Activated B cell treated with CpG ODN at 0.5 μM for 24 hours (primary cell): Measurements from ENCODE around the gene MARCHF6. TPM values are rescaled to one million over a fixed set of nuclear protein-coding genes. Genes with fewer than 3 reads are reported as not detected.
"Not testable (repeated sequence)": the region's sequence is repeated elsewhere in the genome, so short reads cannot be mapped to it uniquely, and the experiment has no call there.

Source experiments
- ATAC-seq: fragments of 200-7000 bp; cut with Tn5 transposase; one replicate; pipeline ENCODE4 v1.10.0; 2021; ENCODE audit warnings: low read depth, mild to moderate bottlenecking, moderate library complexity
- CTCF ChIA-PET: fragments of 350-600 bp; sonication (Branson Sonifier 250); formaldehyde crosslinking; loops from one replicate; lab custom pipeline; 2021; ENCODE audit warnings: antibody characterized with exemption; lab: Charles Lee
- POLR2A ChIA-PET: fragments of 350-600 bp; sonication (Branson Sonifier 250); formaldehyde crosslinking; loops from one replicate; lab custom pipeline; 2021; ENCODE audit warnings: antibody characterized with exemption; lab: Charles Lee
- DNase-seq: peaks from one replicate; pipeline ENCODE4 v3.0.0; 2022
- H3K27ac Mint-ChIP-seq: one replicate; pipeline ENCODE4 v1.8.0; 2020; ENCODE audit warnings: mixed read lengths
- H3K27me3 Mint-ChIP-seq: one replicate; pipeline ENCODE4 v1.8.0; 2021; ENCODE audit warnings: mixed read lengths
- H3K36me3 Mint-ChIP-seq: one replicate; pipeline ENCODE4 v1.8.0; 2021; ENCODE audit warnings: low read depth, mixed read lengths
- H3K4me1 Mint-ChIP-seq: one replicate; pipeline ENCODE4 v1.8.0; 2021; ENCODE audit warnings: mixed read lengths
- H3K4me3 Mint-ChIP-seq: one replicate; pipeline ENCODE4 v1.8.0; 2020; ENCODE audit warnings: mild to moderate bottlenecking, mixed read lengths
- H3K9me3 Mint-ChIP-seq: one replicate; pipeline ENCODE4 v1.8.0; 2020; ENCODE audit warnings: mixed read lengths
- intact Hi-C: fragments of 100-400 bp; cut with micrococcal nuclease; formaldehyde crosslinking; loops from one replicate; pipeline ENCODE4 v1.15.1; 2024
- total RNA-seq: library from RNA; stranded (reverse); gene quantifications from 2 replicates; pipeline ENCODE4 v1.2.3, GENCODE V29; 2022
- TF ChIP-seq, protein P1 (sequence below): fragments of 200-600 bp; IDR thresholded peaks from one replicate; pipeline ENCODE4 v1.8.0; 2022; ENCODE audit warnings: antibody characterized with exemption, mild to moderate bottlenecking

The MARCHF6 gene
- total RNA-seq, 1 donor from 2014 or later = 124 TPM

DNA sequence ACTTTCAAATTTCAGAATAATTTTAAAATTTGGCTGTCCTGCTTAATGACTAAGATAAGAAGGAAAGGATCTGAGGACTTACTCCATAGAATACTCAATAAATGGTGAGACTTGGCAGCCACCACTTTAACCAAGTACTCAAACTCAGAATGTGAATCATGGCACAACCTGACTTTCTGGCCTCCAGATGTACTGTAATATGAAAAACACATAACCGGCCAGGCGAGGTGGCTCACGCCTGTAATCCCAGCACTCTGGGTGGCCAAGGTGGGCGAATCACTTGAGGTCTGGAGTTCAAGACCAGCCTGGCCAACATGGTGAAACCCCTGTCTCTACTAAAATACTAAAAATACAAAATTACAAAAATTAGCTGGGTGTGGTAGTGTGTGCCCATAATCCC, 10.0 kb upstream of the MARCHF6 start:
- no peaks in the 10 kb centered on the region for H3K9me3 Mint-ChIP-seq
- H3K27me3 Mint-ChIP-seq = no peaks in the 10 kb centered on the region
- DNase-seq (no peak), ATAC-seq (no peak)
- TF ChIP-seq, protein P1, sequence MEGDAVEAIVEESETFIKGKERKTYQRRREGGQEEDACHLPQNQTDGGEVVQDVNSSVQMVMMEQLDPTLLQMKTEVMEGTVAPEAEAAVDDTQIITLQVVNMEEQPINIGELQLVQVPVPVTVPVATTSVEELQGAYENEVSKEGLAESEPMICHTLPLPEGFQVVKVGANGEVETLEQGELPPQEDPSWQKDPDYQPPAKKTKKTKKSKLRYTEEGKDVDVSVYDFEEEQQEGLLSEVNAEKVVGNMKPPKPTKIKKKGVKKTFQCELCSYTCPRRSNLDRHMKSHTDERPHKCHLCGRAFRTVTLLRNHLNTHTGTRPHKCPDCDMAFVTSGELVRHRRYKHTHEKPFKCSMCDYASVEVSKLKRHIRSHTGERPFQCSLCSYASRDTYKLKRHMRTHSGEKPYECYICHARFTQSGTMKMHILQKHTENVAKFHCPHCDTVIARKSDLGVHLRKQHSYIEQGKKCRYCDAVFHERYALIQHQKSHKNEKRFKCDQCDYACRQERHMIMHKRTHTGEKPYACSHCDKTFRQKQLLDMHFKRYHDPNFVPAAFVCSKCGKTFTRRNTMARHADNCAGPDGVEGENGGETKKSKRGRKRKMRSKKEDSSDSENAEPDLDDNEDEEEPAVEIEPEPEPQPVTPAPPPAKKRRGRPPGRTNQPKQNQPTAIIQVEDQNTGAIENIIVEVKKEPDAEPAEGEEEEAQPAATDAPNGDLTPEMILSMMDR = no peak
- ChIA-PET POLR2A (interaction anchor here (1.2 to 1.5 kb wide), 2 partner anchors 10 to 14 kb away, joined by 4 to 5 read pairs; partner anchors contain the start of gene MARCHF6), CTCF (no interaction called here)
- H3K27ac Mint-ChIP-seq = no peak overlapping the region
- intact Hi-C loops = no loop called here
- no peaks in the 10 kb centered on the region for H3K36me3 Mint-ChIP-seq
- no peaks in the 10 kb centered on the region for H3K4me1 Mint-ChIP-seq
- no peak overlapping the region for H3K4me3 Mint-ChIP-seq

DNA sequence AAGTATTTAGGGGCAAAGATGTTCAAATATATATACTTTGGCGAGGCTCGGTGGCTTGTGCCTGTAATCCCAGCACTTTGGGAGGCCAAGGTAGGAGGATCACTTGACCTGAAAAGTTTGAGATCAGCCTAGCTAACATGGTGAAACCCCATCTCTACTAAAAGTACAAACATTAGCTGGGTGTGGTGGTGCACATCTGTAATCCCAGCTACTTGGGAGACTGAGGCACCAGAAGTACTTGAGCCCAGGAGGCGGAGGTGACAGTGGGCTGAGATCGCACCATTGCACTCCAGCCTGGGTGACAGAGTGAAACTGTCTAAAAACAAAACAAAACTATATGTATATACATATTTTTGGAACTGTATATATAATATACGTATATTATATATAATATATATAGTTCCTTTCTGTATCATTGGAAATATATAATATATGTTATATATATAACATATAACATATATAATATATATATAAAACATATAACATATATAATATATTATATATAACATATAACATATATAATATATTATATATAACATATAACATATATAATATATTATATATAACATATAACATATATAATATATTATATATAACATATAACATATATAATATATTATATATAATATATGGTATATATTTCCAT, 8.9 kb upstream of the MARCHF6 start:
- H3K27me3 Mint-ChIP-seq, H3K9me3 Mint-ChIP-seq, intact Hi-C loops, CTCF ChIA-PET, H3K27ac Mint-ChIP-seq, H3K4me3 Mint-ChIP-seq, ATAC-seq, H3K4me1 Mint-ChIP-seq, DNase-seq, H3K36me3 Mint-ChIP-seq: not testable (repeated sequence)
- POLR2A ChIA-PET = interaction anchor here (1.0 kb wide), 1 partner anchor 9 kb away, joined by 5 read pairs; the partner anchor contains the start of gene MARCHF6

DNA sequence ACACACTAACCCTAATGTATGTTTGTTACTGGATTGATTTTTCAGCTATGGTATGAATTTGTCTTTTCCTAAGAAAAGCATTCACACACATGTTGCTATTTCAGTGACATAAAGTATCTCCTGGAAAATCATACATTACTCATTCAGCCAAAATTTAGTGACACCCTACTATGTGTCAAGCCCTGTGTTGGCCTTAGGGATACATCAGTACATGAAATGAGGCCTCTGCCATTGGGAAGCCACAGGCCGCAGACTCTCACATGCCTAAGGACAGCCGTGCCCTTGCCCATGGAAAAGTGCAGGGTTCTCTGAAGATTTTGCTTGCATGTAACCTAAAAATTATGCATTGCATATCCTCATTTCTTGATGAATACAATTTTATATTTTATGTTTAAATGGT, 5.2 kb upstream of the MARCHF6 start:
- ATAC-seq (no peak), DNase-seq (no peak)
- ChIA-PET POLR2A (interaction anchor here (1.0 kb wide), 1 partner anchor 19 kb away, joined by 6 read pairs; no protein-coding TSS in a partner anchor), CTCF (no interaction called here)
- peaks cover under 1% of the 10 kb centered on the region for H3K36me3 Mint-ChIP-seq
- no peak overlapping the region for H3K27ac Mint-ChIP-seq
- H3K27me3 Mint-ChIP-seq = no peaks in the 10 kb centered on the region
- TF ChIP-seq, protein P1 = no peak
- H3K4me3 Mint-ChIP-seq = no peak overlapping the region
- intact Hi-C loops = no loop called here
- H3K9me3 Mint-ChIP-seq = no peaks in the 10 kb centered on the region
- peaks cover 15% of the 10 kb centered on the region for H3K4me1 Mint-ChIP-seq

DNA sequence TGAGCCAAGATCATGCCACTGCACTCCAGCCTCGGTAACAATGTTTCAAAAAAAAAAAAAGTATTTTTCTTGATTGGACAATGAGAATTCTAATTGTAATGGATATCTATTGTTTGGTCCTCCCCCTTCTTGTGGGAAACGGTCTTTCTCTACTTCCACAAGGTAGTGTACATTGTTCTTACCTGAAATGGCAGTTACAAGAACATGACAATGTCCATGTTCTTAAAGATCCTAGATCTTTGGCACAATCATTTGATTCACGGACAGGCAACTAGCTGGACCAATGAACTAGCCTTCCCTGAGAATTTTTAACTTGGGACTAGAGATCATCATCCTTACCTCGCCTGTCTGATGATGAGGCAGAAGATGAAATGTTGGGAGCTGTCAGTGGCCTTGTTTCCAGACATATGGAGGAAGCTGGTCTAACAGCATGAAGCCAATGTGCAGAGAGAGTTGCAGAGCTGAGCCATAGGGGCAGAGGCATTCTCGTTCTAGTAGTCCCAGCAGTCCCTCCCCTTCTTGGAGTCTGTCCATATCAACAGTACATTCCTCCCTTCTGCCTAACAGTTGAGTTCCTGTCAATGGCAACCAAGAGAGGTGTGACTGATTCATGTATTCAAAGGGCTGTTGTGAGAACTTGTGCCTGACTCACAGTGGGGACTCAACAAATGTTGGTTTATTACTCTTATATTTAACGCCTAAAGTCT, 2.1 kb upstream of the MARCHF6 start:
- Mint-ChIP-seq H3K4me3 (no peak overlapping the region), H3K36me3 (peaks cover 6% of the 10 kb centered on the region), H3K4me1 (peaks cover 31% of the 10 kb centered on the region), H3K9me3 (no peaks in the 10 kb centered on the region), H3K27ac (no peak overlapping the region), H3K27me3 (no peaks in the 10 kb centered on the region)
- intact Hi-C loops = loop anchor here (5.0 kb wide), 2 partner anchors 71 to 381 kb away; no protein-coding TSS in a partner anchor
- ChIA-PET CTCF (no interaction called here), POLR2A (no interaction called here)
- TF ChIP-seq, protein P1 = no peak
- no peak for ATAC-seq
- no peak for DNase-seq

DNA sequence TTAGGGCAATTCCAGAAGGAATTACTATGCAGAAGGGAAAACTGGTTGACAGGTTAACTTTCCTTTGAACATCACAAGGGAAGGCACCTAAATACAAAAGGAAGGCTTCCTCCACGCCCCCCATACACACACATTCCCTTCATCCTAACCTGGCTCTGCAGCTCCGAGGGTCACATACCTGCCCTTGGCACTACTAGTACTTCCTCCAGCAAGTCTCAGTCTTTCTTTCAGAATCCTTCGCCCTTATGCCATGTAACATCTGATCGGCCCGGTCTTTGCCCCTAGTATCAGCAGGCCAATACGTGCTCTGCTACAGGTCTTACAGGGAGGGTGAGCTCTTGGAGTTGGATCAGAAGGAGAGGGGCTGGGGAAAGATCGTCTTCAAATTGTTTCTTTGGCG, 1.6 kb upstream of the MARCHF6 start:
- ChIA-PET POLR2A (no interaction called here), CTCF (no interaction called here)
- H3K4me3 Mint-ChIP-seq = peak overlapping the region; percentile 91
- no peaks in the 10 kb centered on the region for H3K9me3 Mint-ChIP-seq
- TF ChIP-seq, protein P1 = no peak
- ATAC-seq = no peak
- intact Hi-C loops = loop anchor here (2.0 to 5.0 kb wide), 5 partner anchors 41 to 409 kb away; partner anchors contain the start of genes DAP and ROPN1L
- H3K27me3 Mint-ChIP-seq = no peaks in the 10 kb centered on the region
- peak overlapping the region; percentile 94 for H3K27ac Mint-ChIP-seq
- DNase-seq = no peak
- peaks cover 6% of the 10 kb centered on the region for H3K36me3 Mint-ChIP-seq
- peaks cover 36% of the 10 kb centered on the region for H3K4me1 Mint-ChIP-seq
